Measurements from ENCODE around the gene KCNC1. TPM values are rescaled to one million over a fixed set of nuclear protein-coding genes. Genes with fewer than 3 reads are reported as not detected.

Gene KCNC1
- total RNA-seq, 1 donor from 2014 or later, result 5.1 TPM

DNA sequence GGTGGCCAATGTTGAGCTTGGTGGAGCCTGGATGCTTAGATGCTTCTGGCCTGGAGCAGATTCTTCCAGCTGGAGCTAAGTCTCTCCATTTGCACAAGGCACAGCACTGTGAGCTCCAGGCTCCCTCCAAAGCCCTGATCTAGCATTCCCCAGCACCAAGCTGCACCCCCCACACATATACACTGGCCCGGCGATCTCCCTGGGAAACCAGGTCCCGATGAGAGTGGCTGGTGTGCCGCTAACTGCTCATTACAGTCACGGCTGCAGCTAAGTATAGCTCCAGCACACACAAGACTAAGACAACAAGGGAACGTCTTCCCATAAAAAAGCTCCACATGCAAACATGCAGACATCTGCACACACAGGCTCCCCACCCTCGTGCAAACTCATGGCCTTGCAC is 17.6 kb downstream of the KCNC1 start:
- DNase-seq (ENCODE audit: low spot score), result no peak

DNA sequence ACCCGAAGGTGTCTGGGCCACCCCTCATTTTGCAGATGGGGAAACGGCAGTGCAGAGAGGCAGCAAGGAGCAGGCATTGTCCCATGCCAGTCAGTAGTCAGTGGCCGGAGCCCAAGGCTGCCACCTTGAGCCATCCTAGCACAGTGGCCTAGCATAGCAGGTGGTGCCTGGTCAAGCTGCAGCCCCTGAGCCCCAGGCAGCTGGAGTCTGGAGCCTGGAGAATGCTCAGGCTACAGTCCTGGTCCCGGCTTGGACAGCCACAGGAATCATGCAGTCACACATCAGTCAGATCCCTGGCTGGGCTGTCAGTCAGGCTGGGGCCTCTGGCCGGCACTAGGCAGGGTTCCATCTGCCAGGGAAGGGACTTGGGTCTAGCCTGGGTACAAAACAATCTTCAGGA is 18.6 kb downstream of the KCNC1 start:
- no peak for DNase-seq (ENCODE audit: low spot score)

DNA sequence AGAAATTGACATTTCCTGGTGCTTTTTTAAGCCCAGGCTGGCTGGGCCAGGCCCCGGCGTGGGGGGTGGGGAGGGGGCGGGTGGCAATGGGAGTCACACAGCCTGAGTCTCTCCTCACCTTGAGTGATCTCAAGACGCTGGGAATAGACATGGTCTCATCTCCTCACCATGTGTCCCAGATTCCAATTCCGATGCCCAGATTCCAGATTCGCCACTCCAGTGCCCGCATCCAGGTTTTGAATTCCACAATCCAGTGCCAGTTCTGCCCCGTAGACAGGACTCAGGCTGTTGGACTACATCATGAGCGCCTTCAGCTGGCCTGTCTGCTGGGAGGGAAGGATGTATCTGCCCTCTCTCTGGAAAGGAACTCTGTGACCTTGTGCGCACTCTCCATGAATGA is 19.1 kb downstream of the KCNC1 start:
- no peak for DNase-seq (ENCODE audit: low spot score)

DNA sequence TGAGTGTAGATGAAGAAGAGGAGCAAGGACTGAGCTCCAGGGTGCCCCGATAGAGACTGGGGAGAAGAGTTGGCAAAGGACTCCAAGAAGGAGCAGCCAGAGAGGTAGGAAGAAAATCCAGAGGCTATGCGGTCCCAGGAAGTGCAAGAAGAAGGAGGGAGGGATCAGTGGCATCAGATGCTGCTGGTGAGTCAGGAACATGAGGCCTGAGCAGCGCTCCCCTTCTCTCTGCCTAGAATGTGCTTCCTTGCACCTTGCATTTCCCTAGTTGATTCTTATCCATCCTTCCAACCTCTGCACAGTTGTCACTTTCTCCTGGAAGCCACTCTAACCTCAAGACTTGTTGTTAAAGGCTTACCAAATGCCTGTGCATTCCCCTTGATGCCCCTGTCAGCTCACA is 21.3 kb downstream of the KCNC1 start:
- DNase-seq (ENCODE audit: low spot score), result no peak

DNA sequence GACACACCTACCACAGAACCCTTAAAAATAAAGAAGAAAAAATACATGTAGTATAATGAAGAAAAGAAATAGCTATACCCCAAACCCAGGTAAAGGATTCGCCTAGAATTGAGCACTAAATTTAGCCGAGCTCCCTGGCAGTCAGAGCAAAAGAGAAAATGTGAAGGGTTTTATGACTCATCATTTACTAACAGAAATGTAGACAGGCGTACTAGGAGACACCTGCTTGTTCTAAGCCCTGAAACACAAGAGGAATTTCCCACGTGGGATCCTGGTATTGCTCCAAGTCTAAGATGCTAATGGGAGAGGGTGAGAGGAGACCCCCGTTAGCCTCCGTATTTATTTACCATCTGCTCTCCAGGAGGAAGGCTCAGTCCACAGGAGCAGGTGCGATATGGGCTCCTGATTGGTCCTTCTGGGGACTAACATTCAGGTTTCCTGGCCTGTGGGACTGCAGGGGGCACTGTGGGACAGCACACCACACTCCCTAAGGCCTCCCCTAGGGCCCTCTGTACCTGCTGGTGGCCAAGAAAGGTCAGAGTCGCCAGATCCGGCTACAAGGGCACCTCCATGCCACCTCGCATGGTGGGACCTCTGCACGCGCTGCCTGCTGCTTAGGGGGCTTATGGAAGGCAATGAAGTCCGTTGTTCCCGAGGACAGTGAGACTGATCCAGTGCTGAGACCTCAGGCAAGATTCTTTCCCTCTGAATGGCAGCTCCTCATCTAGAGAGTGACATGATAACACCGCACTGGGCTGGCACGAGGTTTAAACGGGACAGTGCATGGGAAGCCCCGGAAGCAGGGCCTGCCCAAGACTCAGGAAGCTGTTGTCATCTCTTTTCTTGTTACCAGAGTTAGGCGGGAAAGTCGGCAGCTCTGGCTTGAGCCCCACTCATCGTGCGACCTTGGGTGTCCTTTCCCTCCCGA is 25.8 kb downstream of the KCNC1 start:
- DNase-seq (ENCODE audit: low spot score), result no peak

DNA sequence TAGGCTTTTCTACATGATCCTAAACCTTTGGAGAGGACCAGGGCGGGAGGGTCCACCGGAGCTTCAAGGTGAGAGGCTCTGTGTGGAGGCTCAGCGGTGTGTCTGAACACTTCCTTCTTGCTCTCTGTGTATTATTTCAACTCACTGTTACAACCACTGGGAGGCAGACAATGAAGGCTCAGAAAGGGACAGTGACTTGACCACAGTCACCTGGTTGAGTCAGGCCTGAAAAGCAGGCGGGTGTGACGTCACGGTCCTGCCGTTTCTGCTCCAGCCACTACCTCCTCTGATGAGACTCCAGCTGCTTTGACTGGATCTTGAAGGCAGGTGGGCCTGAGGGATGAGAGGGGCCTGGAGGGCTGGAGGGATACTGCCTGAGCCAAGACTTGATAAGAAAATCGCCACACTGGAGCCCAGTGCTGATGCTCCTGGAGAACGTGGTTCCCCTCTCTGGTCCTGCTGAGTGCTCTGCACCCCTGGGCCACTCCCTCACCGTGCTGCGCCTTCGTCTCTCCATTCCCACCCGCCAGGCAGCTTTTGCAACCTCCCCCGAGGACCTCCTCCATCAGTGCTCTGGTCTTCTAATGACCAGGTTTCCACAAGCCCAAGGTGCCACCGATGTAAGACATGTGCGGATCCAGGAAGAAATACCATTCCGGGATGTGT is 27.9 kb downstream of the KCNC1 start:
- DNase-seq (ENCODE audit: low spot score), result no peak

DNA sequence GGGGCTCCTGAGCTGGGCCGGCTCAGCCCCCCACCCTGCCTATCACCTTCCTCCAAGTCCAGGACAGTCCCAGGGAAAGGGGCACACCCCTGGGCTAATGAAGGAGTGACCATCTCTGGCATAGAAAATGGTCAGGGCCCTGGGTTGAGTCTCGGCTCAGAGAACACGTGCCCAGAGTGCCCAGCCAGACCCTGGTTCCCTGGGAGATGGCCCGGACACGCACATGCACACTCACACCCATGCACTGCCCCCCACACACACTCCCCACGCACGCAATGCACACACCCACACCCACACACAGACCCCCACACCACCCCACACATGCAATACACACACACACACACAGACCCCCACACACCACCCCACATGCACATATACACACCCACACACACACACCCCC is 28.7 kb downstream of the KCNC1 start:
- DNase-seq (ENCODE audit: low spot score), result no peak

DNA sequence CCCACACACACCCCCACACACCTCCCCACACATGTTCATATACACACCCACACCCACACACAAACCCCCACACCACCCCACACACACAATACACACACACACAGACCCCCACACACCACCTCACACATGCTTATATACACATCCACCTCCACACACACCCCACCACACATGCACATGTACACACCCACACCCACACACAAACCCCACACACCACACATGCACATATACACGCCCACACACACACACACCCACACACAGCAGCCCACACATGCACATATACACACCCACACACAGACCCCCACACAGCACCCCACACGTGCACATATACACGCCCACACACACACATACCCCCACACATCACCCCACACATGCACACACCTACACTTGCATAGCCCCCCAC is 29.1 kb downstream of the KCNC1 start:
- no peak for DNase-seq (ENCODE audit: low spot score)

DNA sequence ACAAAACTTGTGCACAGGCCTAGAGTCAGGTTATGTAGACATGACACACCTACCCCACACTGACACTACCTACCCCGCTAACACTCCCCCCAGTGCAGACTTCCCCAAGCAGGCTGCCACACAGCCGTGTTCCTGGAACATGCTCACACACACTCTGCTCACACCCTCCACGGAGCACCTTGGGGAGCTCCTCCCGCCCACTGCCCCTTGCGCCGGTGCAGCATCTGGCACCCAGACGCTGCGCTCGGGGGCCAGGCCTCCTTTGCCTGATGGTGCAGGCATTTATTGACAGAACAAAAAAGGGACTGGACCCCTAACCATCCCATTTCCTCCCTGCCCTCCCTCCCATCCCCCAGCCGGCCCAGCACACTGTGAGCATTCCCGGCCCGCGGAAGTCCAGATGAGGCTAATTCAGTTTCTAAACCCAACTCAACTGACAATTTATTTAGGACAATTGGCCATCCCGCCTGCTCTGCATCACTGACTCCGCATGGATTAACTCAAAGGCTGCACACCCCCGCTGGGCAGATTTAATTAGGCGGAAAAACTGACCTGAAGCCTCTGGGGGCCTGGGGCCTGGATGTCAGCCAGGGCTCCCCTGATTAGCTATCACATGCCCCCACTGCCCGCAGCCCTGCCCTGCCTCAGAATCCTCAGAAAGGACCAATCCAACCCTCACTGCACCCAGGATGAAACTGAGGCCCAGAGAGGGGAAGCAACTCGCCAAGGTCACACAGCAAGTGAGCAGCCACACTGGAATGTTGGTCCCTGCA is 30.1 kb downstream of the KCNC1 start:
- DNase-seq (ENCODE audit: low spot score), result no peak

DNA sequence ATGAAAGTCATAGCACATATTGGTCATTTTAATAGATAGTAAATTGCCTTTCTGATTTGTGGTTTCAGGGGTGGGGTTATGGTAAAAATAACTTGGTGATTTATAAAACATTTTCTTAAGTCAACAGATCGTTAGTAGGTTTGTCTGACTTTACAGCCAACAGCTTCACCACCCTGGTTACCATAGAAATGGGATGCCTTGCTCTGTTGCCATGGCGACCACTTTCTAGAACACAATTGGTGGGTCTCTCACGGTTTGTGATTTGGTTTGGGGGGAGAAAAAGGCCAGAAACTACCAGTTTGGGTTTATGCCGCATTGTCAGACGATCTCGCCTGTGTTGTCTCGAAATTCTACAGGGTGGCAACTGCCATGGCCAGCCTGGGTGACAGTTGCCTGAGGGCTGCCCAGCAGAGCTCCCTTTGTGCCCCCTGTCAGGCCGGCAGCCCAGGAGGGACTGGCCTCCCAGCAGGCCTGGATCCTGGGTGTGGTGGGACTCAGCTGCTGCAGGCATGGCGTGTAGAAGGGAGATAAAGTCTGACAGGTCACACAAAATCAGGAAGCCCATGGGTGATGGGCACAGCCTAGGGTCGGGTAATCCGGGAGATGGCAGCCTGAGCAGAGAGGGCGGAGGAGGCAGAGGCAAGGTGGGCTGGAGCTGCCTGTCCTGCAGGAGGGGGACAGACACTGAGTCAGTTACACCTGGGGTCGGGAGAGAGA is 30.9 kb downstream of the KCNC1 start:
- no peak for DNase-seq (ENCODE audit: low spot score)

DNA sequence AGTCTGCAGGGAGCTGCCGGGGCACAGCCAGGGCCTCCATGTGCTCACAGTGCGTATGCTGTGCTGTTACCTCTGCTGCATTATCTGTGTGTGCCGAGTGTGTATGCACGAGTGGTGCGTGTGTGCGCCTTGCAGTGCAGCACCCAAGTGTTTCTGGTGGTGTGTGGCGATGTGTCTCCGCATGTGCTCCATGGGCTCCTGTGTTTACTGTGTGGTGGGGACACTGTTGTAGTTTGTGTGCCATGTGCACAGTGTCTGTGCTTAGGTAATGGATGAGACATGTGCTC is 31.4 kb downstream of the KCNC1 start:
- DNase-seq (ENCODE audit: low spot score), result no peak

DNA sequence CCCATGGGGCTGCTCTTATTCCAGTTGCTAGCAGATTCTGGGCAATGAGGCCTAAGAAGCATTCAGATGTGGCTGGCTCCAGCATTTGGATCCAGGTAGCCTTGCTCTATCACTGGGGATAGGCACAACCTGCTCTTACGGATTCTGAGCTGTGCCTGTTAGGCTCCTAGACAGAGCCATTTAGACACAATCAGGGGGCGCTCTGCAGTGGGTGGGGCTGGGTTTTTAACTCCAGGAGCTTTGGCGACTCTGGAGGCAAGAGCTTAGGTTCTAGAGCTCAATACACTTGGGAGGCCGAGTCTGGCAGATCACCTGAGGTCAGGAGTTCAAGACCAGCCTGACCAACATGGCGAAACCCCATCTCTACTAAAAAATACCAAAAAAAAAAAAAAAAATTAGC is 32.0 kb downstream of the KCNC1 start:
- DNase-seq (ENCODE audit: low spot score), result no peak

DNA sequence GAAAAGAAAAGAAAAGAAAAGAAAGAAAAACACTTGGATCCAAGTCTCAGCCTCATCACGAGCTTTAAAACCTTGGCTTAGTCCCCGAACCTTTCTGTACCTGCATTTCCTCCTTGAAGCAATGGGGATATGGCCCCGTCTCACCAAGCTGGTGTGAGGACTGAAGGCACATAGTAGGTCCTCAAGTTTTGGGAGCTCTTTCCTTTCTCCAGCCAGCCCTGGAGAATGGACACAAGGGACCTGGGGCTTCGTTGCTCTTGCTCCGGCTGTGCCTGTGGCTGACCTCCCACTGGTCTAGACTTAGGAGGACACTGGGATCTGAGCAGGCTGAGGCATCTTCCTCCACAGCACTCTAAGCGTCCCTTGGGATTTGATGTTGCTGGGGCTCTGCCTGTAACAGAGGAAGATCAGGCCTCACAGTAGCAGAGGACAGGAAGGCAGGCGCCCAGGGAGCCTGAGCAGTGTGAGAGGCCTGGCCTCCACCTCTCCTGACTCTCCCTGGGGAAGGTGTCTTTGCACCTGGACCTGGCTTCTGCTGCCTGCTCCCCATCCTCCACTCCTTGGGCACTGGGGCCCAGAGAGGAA is 32.8 kb downstream of the KCNC1 start:
- DNase-seq (ENCODE audit: low spot score), result no peak

DNA sequence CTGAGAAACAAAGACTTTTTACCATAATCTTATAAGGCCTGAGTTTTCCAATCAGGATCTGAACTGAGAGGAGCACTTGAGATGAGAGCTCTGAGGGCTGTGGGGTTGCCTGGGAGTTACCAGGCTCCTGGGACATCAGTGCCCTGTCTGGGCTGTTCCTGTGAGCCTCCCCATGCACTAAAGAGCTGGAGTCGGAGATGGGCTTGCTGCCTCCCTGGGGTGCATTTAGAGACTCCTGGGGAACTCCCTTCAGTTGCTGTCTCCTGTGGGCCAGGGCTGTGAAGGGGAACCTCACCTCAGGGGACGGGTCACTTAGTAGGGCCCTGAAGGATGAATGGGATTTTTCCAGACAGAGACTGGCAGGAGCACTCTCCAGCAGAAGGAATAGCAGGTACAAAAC is 33.3 kb downstream of the KCNC1 start:
- DNase-seq (ENCODE audit: low spot score), result no peak

DNA sequence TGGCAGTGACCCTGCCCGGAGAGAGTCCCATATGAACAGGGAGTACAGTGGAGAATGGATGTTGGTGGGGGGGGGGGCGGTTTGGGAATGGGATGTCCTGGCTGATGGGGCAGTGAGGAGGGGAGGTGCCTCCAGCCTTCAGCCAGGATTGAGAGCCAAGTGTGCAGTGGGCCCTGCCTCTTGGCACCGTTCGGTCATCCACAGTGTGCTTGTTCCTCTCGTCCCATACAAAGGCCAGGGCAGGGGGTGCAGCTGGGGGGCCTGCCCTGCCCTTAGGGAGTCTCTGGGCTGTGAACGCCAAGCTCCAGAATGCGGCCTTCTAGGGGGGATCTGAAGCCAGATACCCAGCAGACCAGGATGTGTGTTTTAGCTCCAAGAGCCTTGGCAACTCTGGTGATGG is 34.0 kb downstream of the KCNC1 start:
- DNase-seq (ENCODE audit: low spot score), result no peak

DNA sequence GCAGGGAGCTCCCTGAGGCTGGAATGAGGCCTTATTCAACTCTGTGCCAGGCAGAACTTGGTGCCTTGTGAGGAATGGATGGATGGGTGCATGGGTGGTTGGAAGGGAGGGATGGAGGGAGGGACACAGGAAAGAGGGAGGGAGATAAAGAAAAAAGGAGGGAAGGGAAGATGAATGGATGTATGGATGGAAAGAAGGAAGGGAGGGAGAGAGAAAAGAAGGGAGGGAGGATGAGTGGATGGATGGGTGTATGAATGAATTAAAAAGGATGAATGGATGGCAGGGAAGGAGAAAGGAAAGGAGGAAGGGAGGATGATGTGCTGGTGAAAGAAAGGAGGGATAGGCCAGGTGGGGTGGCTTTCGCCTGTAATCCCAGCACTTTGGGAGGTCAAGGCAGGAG is 34.6 kb downstream of the KCNC1 start:
- no peak for DNase-seq (ENCODE audit: low spot score)

DNA sequence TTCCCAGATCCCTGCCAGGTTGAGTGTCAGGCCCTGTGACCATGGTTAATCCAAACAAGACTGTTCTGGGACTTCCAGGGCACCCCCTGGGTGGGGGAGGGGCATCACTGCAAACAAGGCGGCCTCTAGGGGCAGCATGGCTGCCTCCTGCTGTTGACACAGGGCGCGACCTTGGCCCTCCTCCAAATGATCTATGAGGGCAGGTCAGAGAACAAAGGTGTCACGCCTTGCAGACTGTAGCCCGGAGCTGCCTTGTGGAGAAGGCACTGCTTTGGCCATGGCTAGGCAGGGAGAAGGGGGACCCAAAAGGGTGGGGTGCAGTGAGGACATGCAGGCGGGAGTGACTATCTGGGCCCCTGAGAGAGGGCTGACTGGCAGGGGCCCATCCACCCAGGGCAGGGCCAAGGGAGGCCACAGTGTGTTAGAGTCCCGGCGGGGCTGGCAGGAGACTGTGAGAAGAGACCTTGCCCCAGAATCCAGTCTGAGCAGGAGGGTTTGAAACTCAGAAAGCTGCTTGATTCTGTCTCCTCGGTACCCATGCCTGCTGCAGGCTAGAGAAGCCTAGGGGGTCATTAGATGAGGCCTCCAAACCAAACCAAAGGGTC is 35.6 kb downstream of the KCNC1 start:
- DNase-seq (ENCODE audit: low spot score), result no peak

DNA sequence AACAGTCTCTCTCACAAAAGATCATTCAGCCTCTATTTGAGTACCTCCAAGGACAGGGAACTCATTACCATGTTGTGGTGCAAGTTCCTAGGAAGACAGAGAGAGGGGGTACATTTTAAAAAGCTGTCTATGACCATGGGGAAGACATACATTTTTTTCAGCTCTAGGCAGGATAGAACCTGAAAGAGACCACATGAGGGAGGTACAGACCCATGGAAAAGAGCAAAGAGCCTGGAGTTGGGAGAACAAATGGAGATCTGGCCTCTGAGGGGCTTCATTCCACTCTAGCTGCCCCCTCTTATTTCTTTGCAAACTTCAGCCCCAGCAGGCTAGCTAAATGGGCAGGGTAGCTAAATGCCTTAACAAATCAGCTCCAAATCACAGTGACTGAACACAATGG is 36.3 kb downstream of the KCNC1 start:
- no peak for DNase-seq (ENCODE audit: low spot score)

DNA sequence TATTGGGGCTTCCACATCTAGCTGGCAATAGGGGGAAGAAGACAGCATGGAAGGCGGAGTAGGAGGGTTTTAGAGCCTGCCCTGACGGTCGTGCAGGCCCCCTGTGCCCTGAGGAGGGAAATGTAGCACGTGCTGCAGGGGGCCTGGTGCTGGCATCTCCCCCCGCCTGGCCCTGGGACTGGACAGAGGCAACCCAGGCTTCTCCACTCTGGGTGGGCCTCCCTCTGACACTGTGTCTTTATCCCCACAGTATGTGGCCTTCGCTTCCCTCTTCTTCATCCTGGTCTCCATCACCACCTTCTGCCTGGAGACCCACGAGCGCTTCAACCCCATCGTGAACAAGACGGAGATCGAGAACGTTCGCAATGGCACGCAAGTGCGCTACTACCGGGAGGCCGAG is 36.8 kb downstream of the KCNC1 start:
- DNase-seq (ENCODE audit: low spot score), result no peak

DNA sequence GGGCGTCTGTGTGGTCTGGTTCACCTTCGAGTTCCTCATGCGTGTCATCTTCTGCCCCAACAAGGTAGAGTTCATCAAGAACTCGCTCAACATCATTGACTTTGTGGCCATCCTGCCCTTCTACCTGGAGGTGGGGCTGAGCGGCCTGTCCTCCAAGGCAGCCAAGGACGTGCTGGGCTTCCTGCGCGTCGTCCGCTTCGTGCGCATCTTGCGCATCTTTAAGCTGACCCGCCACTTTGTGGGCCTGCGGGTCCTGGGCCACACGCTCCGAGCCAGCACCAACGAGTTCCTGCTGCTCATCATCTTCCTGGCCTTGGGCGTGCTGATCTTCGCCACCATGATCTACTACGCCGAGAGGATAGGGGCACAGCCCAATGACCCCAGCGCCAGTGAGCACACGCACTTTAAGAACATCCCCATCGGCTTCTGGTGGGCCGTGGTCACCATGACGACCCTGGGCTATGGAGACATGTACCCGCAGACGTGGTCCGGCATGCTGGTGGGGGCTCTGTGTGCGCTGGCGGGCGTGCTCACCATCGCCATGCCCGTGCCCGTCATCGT is 37.3 kb downstream of the KCNC1 start:
- DNase-seq (ENCODE audit: low spot score), result no peak
